Fibroblast of peridontal ligament (primary cell): Measurements from ENCODE around the gene ESRRG.

Source experiments
- DNase-seq: peaks from one replicate; pipeline ENCODE4 v3.0.0-alpha.2; 2010; ENCODE audit errors: extremely low read depth

ESRRG gene

GRCh38 chr1:216502528-216503162 is 220.6 kb downstream of the ESRRG start:
- no peak for DNase-seq

GRCh38 chr1:216500273-216500967 is 222.8 kb downstream of the ESRRG start:
- peak; percentile 6 for DNase-seq

GRCh38 chr1:216499581-216500272 is 223.5 kb downstream of the ESRRG start:
- no peak for DNase-seq

GRCh38 chr1:216498277-216498676 is 225.0 kb downstream of the ESRRG start:
- DNase-seq = no peak

- DNase-seq = no peak
Observed at GRCh38 chr1:216485042-216485441, 238.2 kb downstream of the ESRRG start.

GRCh38 chr1:216483672-216484401 is 239.4 kb downstream of the ESRRG start:
- DNase-seq = no peak

- no peak for DNase-seq
Observed at GRCh38 chr1:216482620-216483019, 240.6 kb downstream of the ESRRG start.

GRCh38 chr1:216478238-216478637 is 245.0 kb downstream of the ESRRG start:
- no peak for DNase-seq

- no peak for DNase-seq
Observed at GRCh38 chr1:216476341-216476740, 246.9 kb downstream of the ESRRG start.

- DNase-seq = no peak
Observed at GRCh38 chr1:216475659-216476276, 247.5 kb downstream of the ESRRG start.

- no peak for DNase-seq
Observed at GRCh38 chr1:216466162-216466801, 256.9 kb downstream of the ESRRG start.

- peak; percentile 92 for DNase-seq
Observed at GRCh38 chr1:216464489-216464888, 258.7 kb downstream of the ESRRG start.

GRCh38 chr1:216462066-216462775 is 261.0 kb downstream of the ESRRG start:
- DNase-seq = peak; percentile 67

GRCh38 chr1:216461466-216461865 is 261.8 kb downstream of the ESRRG start:
- peak; percentile 31 for DNase-seq

GRCh38 chr1:216459651-216460207 is 263.5 kb downstream of the ESRRG start:
- DNase-seq = no peak

- DNase-seq = peak; percentile 2
Observed at GRCh38 chr1:216458812-216459211, 264.4 kb downstream of the ESRRG start.

- peak; percentile 44 for DNase-seq
Observed at GRCh38 chr1:216457356-216457755, 265.9 kb downstream of the ESRRG start.

GRCh38 chr1:216456682-216457081 is 266.5 kb downstream of the ESRRG start:
- peak; percentile 72 for DNase-seq

- DNase-seq = no peak
Observed at GRCh38 chr1:216453777-216454176, 269.5 kb downstream of the ESRRG start.
